GM12873 (cell line): ENCODE measurements around the gene AHR.

Experiments used
- CTCF ChIP-seq: IDR thresholded peaks from 2 replicates; pipeline ENCODE4 v1.5.1; 2012; ENCODE audit warnings: low read depth, mild to moderate bottlenecking, moderate library complexity, low read length, control low read depth; ENCODE audit not compliant: insufficient read depth; ENCODE audit errors: missing control alignments

AHR gene

GRCh38 chr7:17313194-17313593 lies 14.7 kb downstream of the AHR start:
- no peak for TF ChIP-seq CTCF

- TF ChIP-seq CTCF: no peak
These were observed 17.5 kb downstream of the AHR start for GRCh38 chr7:17315974-17316373.

GRCh38 chr7:17318146-17318545 lies 19.7 kb downstream of the AHR start:
- no peak for TF ChIP-seq CTCF

- no peak for TF ChIP-seq CTCF
These were observed 21.0 kb downstream of the AHR start for GRCh38 chr7:17319164-17320101.

- TF ChIP-seq CTCF: no peak
These were observed 21.6 kb downstream of the AHR start for GRCh38 chr7:17320102-17320497.

- TF ChIP-seq CTCF: no peak
These were observed 22.2 kb downstream of the AHR start for GRCh38 chr7:17320657-17321056.

GRCh38 chr7:17325364-17325763 lies 26.9 kb downstream of the AHR start:
- no peak for TF ChIP-seq CTCF
